HS-5 (cell line): Measurements from ENCODE around the gene FOXQ1.

Experiments
- DNase-seq: peaks from one replicate; pipeline ENCODE4 v3.0.0-alpha.2; 2012; ENCODE audit warnings: low read depth

The FOXQ1 gene

GRCh38 chr6:1363298-1363697 lies 51.4 kb downstream of the FOXQ1 start:
- no peak for DNase-seq

GRCh38 chr6:1363729-1364572 lies 52.1 kb downstream of the FOXQ1 start:
- no peak for DNase-seq
